ENCODE results near the gene OGFRL1. TPM values are rescaled to one million over a fixed set of nuclear protein-coding genes. Genes with fewer than 3 reads are reported as not detected.

The OGFRL1 gene
- total RNA-seq: 11.0 and 11.5 TPM in 2 replicates

GRCh38 chr6:71288228-71289038 lies at the start of gene OGFRL1:
Gene OGFRL1, plus strand, starts transcription at chr6:71288811. Its CDS starts 126 bp downstream, at chr6:71288937.

Data from uterine smooth muscle cell (primary cell).